Measurements from ENCODE around the gene RCBTB2. TPM values are rescaled to one million over a fixed set of nuclear protein-coding genes. Genes with fewer than 3 reads are reported as not detected.

Gene RCBTB2
- polyA plus RNA-seq, 1 donor, result 61.1 TPM

DNA sequence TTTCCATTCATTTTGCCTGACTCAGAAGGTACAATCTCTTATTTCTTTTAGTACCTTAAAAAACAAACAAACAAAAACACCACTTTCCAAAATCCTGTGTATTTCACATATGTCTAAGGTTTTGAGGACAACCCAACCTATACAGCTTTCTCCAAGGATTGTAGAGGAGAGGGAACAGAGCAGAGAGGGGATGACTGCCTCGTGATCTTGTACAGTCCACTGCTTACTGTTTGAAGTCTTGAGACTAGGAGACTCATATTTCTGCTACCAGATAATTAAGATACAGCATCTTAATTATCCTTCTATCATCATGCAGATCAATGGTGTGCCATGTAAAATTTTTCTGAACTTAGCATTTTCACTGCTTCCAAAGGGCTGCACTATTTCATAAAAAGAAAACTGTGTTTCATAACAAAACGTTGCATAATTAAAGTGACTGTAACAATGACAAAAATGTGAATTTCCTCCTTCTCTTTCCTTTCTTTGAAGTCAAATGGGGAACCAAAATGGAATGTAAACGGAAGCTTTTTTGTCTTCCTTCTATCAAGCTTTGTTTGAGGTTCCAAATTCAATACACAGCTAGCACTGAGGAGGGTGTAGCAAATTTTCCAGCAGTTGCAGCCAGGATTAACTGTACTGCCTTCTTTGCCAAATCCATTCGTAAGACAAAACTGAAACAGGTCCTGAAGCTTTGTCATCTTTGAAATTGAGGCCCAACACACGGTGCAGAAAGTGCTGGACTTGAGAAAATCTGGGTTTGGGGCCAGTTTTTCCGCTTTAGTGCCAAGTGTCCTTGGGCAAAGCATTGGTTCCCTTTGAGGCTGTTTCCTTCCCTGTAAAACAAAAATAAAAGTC is 34.9 kb upstream of the RCBTB2 start:
- no peak for DNase-seq

DNA sequence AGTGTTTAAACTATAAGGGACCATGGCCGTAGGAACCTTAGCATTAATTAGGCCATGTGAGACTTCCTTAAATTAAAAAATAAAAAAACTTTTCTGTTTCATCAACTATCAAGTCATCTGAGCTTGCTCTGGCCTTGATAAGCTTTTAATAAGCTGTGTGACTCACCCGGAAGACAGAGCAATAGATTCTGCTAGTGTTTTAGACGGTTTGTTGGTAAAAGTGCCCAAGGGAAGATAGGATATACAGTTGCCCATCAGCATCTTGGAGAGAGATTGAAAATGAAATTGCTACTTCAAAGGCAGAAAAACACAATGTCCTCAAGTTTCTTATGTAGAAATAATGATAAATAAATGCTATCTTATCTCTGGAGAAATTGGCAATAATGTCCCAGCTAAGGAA is 31.2 kb upstream of the RCBTB2 start:
- no peak for DNase-seq

DNA sequence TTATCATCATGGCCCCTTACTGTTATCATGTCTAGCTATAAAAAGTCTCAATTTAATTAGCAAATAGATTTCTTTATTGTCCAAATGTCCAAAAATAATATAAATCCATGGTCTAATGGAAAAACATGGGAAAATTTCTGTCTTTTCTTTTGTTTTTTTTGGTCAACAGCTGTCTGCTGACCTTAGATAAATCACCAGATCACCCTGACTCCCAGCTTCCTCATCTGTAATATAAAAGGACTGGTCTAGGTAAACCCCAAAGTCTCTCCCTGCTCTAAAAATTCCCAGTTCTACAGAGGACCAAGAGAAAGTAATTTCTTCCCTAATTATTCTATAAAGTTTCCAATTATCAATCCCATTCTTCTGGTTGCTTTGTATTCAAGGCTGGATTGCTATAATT is 30.7 kb upstream of the RCBTB2 start:
- no peak for DNase-seq

DNA sequence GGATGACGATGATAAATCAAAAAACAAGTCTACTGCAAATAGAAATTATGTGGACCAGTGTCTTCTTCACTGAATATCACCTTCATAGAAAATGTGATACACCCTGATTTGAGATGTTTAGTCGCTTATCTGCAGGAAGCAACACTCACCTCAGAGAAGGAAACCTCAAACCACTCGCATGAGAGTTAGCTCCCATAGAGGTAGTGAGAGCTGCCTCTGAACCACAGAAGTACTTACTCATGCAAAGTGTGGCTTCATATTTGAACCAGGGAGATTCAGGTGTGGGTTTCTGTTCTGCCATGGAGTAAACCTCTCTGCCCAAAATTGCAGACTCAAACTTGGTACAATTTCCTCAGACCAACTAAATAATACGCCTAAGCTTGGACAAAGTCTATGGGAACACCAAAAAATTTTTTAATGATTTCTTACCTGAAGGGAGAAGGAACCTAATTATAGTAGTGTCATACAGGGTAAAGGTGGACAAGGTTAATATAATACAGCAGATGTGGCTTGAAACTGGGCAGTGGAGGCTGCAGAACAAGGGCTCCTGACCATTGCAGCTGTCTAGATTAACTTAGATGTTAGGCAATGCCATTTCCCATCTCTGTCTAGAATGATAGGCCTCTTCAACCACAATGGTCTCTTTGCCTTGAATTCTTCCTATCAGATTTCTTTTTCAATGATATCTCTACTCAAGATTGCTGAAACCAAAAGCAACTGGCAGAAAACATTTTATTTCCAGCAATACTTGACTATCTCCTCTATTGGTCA is 29.6 kb upstream of the RCBTB2 start:
- no peak for DNase-seq

DNA sequence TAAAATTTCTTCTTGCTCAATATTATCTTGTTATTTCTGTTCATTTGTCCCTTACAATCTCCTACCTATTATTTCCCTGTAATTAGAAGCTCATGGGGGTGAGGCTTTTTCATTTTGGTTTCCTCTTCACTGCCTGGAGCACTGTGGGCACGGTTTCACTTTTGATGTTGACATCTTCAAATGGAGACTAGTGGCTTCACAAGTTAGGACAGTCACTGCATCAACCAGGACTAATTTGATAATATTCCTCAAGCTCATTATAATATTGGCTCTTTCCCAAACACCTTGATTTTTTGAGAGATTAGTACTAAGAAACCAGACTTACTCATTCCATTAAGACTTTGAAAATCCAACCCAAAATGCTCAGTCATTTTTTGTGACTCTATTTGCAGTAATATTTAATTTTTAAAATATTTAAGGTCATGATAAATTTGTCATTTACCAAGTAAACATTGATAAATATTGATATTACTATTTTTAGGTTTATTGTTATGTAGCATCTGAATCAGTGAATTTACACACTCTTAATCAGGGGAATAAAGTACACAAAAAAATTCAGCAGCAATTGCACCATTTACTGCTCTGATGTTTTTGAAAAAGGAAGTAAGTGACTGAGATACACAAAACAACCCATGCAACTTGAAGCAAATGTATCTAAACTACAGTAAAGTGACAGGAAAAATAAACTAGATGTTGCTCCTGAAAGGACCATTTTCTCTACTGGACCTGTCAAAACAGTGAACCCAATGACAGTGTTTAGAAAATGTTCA is 28.8 kb upstream of the RCBTB2 start:
- DNase-seq, result no peak

DNA sequence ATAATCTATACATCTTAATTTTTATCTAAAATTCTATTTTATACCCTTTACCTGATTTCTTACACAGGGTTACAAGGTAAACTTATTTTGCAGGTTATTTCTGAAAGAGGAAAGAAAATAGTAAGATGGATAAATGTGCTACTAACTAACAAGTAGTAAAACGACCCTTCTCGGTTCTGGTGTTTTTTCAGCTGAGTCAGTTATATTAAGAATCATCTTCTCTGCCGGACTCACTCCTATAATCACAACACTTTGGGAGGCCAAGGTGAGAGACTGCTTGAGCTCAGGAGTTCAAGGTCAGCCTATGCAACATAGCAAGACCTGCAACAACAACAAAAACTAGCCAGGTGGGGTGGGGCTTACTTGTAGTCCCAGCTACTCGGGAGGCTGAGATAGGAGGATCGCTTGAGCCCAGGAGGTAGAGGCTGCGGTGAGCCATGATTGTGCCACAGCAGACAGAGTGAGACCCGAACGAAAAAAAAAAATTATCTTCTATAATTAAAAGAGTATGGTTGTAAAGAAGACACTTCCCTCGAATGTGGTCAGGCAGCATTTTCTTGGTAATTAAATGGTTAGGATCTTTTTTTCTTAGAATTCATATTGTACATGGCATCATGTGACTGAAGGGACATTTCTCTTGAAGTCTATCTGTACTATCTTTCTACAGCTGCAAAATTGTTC is 27.9 kb upstream of the RCBTB2 start:
- DNase-seq, result no peak

DNA sequence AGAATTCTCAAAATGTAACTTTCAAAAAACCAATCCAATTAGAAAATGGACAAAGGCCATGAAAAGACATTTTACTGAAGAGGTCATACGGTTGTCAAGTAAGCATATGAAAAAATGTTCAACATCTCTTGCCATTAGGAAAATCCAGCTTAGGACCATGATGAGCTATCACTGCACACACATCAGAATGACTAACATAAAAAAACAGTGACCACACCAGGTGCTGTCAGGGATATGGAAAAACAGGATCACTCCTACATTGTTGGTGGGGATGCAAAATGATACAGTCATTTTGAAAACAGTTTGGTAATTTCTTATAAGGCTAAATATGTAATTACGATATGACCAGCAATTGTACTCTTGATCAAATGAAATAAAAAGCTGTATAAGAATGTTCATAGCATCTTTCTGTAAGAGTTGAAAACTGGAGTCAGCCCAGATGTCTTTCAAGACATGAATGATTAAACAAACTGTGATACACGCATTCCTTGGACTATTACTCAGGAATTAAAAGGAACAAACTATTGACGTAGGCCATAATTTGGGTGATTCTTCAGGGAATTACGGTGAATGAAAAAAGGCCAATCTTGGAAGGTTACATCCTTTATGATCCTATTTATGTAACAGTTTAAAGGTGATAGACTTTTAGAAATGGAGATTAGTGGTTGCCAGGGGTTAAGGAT is 26.9 kb upstream of the RCBTB2 start:
- DNase-seq, result no peak

DNA sequence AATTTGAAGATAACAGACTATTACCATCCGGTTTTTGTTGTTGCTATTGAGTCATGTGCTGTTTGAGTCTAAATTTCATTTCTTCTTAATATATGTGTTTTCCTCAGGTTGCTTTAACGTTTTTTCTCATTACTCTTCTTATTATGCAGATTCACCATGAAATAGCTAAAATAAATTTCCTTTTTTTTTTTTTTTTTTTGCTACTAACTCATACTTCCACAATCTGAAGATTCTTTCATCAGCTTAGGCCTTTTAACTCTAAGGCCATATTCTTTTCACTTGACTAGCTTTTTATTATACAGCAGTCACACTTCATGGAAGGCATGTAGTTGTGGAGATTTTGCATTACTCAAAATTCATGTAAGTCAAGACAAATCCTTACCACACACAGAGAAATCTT is 23.9 kb upstream of the RCBTB2 start:
- no peak for DNase-seq

DNA sequence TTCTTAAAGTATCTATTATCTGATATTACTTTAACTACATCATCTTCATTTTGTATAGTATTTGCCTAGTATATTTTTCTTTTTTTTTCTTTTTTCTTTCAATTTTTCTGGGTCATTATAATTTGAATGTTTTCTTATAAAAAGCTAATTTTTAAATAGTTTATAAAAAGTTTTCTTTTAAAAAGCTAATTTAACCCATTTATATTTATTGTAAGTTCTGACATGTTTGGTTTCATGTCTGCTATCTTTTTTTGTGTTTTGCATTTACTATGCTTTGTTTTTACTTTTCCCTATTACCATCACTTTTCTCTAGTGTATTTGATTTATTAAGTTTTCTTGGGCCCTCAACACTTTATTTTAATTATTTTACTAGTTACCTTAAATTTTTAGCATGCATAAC is 22.6 kb upstream of the RCBTB2 start:
- no peak for DNase-seq

DNA sequence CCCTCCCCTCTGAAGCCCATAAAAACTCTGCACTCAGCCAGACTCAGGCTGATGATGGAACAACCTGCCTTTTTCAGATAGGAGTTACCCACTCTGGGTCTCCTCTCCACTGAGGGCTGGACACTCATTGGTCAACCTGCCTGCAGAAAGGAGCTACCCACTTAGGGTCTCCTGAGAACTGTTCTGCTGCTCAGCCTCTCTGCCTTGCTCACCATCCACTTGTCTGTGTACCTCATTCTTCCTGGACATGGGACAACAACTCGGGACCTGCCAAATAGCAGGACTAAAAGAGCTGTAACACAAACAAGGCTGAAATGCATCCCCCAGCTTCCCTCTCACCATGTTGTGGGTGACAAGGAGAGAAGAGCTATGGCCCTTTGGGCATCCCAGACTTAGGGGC is 18.4 kb upstream of the RCBTB2 start:
- no peak for DNase-seq

DNA sequence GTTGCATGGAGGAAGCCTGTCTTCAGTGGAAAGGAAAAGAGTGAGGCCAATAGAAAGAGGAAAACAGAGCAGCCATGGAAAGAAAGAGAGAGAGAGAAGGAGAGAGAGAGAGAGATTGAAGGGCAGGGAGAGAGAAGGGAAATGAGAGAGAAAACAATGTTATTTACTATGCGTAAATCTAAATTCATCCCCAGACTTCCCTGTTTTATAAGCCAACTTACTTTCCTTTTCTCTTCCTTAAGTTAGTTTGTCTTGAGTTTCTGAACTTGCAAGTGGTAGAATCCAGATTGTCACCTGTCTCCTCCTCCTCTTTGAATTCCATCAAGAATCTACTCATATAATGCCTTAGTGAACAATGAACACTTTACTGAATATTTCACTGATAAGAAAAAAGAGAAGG is 16.8 kb upstream of the RCBTB2 start:
- DNase-seq, result no peak

DNA sequence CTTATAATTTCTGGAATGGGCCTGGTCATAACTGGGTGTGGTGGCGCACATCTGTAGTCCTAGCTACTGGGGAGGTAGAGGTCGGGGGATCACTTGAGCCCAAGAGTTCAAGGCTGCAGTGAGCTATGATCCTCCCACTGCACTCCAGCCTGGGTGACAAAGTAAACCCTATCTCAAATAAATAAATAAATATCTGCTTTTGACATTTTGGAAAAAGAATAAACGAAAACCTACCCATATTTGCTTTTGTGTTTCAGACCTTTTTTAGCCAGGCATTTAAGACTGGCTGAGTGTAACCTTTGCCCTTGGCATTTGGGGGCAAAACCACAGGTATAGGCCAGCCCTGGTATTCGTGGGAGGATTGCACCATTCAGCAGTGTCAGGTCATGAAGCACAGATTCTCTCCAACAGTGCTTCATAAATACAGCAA is 14.8 kb upstream of the RCBTB2 start:
- DNase-seq, result no peak

DNA sequence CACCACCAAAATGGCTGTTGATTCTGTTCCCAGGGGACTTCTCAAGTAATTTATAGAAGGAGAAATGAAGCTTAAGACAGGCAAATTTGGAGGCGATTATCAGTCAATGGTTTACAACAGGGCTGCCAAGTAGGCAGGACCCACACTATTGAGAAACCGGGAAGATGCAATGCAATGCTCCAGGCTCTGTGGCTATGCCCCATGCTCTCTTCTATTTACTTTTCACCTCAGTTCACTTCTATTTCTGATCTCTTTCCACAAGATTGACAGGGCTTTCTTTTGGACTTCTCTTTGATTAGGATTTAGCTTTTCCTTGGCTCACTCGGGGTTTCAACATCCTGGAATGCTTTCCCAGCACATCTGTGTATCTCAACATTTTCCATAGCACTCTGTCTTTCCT is 12.7 kb upstream of the RCBTB2 start:
- DNase-seq, result no peak

DNA sequence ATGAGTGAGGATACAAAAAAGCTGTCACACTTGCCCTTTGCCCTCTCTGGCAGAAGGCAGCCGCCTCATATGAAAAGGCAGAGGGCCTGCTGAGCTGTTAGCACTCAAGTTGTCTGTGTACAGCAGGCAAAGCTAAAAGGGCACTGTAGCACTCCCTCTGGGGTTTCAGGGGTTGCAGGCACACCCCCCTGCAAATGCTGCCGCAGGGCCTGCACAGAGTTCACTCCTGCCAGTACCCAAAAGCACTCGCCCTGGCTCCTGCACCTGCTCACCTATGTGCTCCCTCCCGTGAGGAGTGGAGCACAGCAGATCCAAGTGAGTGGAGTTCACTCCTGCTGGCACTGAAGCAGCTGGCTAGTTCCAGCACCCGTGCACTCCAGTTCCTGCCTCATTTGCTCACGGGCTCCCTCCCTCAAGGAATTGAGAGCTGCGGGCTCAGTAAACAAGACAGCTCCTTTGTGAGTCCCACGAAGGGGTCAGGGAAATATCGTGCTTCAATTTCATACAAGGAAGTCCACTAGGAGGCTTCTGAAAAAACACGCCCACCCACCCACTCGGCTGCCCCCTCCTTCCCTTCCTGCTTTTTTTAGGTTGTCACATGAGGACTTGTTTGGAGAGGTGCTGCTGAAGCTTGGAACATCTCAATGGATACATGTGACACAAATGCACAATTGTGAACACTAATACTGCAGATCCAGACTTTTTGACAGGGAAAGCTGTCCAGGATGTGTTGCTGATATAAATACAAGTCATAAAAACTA is 9.9 kb upstream of the RCBTB2 start:
- DNase-seq, result peak; percentile 54

DNA sequence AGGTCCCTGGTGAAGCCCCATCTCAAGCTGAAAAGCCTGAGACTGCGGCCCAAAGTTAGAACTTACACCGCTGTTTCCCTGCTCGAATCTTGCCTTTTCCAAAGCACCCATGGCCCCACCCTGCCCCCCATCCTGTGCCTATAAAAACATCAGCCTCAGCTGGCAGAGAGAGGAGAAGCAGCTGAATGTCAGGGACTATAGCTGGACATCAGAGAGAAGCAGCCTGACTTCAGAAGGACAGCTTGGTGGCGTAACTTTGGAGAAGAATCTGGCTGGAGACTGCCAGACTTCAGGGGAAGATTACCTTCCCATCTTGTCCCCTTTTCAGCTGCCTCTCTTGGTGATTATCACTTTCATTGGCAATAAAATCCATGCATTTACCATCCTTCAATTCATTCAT is 9.3 kb upstream of the RCBTB2 start:
- DNase-seq, result no peak

DNA sequence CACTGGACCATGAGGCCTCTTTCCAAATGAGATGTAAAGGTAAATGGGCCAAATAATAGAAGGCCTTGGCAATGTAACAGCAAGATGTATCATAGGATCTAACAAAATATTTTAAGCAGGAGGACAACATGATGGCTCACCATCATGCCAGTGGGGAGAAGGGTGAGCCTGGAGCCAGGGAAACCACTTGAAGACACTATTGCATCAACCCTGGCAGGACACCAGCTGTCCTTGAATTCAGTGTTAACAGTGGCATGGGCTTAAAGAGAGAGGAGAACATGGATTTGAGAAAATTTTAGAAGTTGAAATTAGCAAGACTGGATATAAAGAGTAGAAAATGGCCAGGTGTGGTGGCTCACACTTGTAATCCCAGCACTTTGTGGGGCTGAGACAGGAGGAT is 6.7 kb upstream of the RCBTB2 start:
- no peak for DNase-seq

DNA sequence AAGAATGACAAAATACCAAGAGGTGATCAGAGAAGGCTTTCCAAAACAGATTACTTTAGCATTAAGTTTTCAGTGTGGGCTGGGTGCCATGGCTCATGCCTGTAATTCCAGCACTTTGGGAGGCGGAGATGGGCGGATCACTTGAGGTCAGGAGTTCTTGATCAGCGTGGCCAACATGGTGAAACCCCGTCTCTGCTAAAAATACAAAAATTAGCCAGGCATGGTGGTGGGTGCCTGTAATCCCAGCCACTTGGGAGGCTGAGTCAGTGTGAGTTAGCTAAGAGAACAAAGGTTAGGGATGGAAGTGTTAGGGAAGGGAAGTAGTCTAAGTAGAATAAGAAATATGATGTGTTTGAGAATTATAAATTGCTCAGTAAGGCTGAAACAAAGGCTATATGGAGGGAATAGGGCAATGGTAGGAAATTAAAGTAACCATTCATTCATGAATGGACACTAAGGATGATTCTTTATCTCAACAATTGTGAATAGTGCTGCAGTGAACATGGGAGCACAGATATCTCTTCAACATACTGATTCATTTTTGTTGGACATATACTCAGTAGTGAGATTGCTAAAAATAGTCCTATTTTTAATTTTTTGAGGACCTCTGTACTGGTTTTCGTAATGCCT is 3.9 kb upstream of the RCBTB2 start:
- DNase-seq, result no peak

DNA sequence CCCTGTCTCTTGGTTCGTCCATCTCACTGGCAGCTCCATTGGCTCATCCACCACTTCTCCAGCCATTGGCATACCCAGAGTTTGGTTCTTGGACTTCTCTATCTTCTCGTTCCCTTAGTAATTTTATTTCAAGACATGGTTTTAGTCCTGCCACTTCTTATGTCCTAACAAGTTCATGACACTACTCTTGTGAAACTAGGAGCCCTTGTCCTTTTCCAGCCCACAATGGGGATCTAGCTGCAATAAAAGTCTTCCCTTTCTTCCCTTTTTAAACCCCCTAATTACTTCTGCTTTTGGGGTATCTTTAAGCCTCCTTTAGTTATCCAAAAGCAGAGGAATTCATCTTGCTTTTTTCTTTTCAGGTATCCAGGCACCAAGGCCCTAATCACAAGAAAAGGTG is 2.9 kb upstream of the RCBTB2 start:
- no peak for DNase-seq

DNA sequence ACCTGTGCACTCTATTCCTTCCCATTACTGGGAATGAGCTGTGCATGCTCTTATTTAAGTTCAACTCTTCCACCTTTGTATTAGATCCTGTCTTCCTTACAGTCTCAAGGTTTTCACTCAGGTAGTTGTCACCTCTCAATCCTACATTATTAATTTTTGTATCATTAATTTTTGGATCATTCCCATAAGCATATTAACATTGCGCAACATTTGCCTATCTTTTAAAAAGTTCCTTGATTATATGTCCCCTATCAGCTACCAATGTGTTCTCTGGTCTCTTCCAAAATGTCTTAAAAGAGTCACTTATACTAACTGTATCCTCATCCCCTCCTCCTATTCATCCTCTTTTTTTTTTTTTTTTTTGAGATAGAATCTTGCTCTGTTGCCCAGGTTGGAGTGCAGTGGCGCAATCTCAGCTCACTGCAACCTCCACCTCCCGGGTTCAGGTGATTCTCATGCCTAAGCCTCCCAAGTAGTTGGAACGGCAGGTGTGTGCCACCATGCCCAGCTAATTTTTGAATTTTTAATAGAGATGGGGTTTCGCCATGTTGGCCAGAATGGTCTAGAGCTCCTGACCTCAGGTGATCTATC is 2.1 kb upstream of the RCBTB2 start:
- DNase-seq, result no peak

Measured in left kidney (tissue), 2 donors.